ENCODE measurements around the gene PDCD10. TPM values are rescaled to one million over a fixed set of nuclear protein-coding genes. Genes with fewer than 3 reads are reported as not detected.

Gene PDCD10
- total RNA-seq, 1 donor from 2014 or later: 66.2 TPM

DNA sequence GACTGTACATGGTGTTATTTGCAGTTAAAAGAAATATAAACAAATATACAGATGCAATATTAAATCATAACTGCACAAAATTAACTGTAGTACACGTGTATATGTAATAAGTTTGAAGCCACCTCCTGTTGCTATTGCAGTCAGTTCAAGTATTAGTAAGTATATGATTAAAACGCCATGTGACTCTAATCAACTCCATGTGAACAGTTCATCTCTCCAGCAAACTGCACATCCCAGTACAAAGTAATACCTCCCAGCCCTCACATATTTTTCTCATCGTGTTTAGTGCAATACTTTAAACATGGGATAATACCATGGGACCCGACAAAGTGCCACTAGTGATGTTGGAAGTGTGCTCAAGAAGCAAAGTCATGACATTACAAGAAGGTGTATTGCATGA is 34.6 kb downstream of the PDCD10 start:
- Mint-ChIP-seq H3K4me3 (no peak overlapping the region), H3K36me3 (ENCODE audit: low read depth) (peaks cover 22% of the 10 kb centered on the region), H3K4me1 (ENCODE audit: low read depth) (peaks cover 5% of the 10 kb centered on the region), H3K27me3 (ENCODE audit: insufficient read depth) (no peaks in the 10 kb centered on the region), H3K9me3 (no peaks in the 10 kb centered on the region), H3K27ac (peak overlapping the region; percentile 9)
- intact Hi-C loops (cut with micrococcal nuclease): no loop called here
- DNase-seq (ENCODE audit: low spot score): no peak

DNA sequence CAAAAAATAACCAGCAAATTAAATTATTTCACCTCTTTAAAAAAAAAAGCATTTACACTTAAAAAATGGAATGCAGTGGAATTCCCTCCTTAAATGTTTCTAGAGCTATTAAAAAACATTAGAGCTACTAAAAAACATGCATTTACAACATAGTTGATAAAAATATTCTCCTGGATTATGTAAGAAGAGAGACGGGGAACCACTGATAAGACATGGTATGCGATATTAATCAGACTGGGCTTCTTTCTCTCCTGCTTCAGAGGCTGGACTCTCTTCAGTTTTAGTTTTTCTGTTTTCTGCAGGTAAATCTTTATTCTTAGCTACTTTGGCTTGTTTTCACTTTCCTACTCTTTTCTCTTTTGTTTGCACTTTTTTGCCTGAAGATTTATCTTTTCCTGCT is 40.6 kb downstream of the PDCD10 start:
- Mint-ChIP-seq H3K36me3 (ENCODE audit: low read depth) (peaks cover 25% of the 10 kb centered on the region), H3K4me3 (no peak overlapping the region), H3K27ac (no peak overlapping the region), H3K27me3 (ENCODE audit: insufficient read depth) (no peaks in the 10 kb centered on the region), H3K4me1 (ENCODE audit: low read depth) (peaks cover 24% of the 10 kb centered on the region), H3K9me3 (no peaks in the 10 kb centered on the region)
- DNase-seq (ENCODE audit: low spot score): no peak
- intact Hi-C loops (cut with micrococcal nuclease): loop anchor here (5.0 kb wide), 1 partner anchor 403 kb away; the partner anchor contains the start of gene GOLIM4

DNA sequence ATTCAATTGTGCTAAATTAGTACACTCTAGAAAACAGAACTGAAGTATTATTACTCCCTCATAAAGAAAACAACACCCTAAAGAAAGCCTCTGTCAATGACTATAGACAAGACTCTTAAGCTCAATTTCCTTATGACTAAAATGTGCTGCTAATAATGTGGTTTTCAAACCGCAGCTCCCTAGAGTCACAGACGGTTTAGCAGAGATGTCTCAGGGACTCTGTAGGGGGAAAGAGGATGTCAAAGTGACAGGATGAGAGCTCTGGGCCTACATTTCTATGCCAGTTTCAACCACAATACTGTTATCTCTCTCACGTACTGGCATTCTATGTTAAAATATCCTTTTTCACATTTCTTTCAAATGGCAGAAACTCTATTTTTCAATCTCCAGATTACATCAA is 43.3 kb downstream of the PDCD10 start:
- no peaks in the 10 kb centered on the region for H3K9me3 Mint-ChIP-seq
- H3K27ac Mint-ChIP-seq: peak overlapping the region; percentile 5
- peak overlapping the region; percentile 0 for H3K4me3 Mint-ChIP-seq
- peaks cover 26% of the 10 kb centered on the region for H3K36me3 Mint-ChIP-seq (ENCODE audit: low read depth)
- H3K4me1 Mint-ChIP-seq (ENCODE audit: low read depth): peaks cover 27% of the 10 kb centered on the region
- intact Hi-C loops (cut with micrococcal nuclease): loop anchor here (1.0 to 5.0 kb wide), 2 partner anchors 44 to 406 kb away; partner anchors contain the start of genes GOLIM4 and SERPINI1
- no peaks in the 10 kb centered on the region for H3K27me3 Mint-ChIP-seq (ENCODE audit: insufficient read depth)
- DNase-seq (ENCODE audit: low spot score): peak; percentile 22

DNA sequence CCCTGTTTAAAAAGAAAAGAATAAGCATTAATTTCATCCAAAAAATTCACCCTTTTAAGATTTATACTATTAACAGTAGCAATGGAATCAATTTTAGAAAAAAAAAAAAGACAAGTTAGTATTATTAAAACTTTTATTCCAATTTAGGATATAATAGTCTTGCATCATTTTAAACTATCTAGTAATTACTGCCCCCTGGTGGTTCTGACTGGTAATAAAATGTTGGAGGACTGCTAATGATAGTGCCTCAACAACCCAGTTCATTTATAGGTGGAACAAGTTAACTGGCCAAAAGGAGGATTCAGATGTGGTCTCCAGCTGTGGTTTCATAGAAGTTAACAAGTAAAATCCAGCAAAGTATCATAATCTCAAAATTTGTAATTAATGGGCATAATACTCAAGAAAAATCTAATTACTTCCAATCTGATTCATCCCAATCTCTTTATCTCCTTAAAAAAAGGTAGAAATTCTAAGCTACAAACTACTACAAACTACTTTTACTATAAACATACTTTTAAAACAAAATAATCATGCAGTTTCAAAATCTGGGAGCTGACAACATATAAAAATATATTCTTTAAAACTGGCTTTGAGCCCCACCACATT is 50.2 kb downstream of the PDCD10 start:
- H3K27ac Mint-ChIP-seq: no peak overlapping the region
- H3K4me1 Mint-ChIP-seq (ENCODE audit: low read depth): peaks cover 7% of the 10 kb centered on the region
- intact Hi-C loops (cut with micrococcal nuclease): loop anchor here (1.0 kb wide), 1 partner anchor 304 kb away; the partner anchor contains the start of gene ZBBX
- peak; percentile 32 for DNase-seq (ENCODE audit: low spot score)
- H3K27me3 Mint-ChIP-seq (ENCODE audit: insufficient read depth): no peaks in the 10 kb centered on the region
- no peak overlapping the region for H3K4me3 Mint-ChIP-seq
- H3K36me3 Mint-ChIP-seq (ENCODE audit: low read depth): peaks cover 28% of the 10 kb centered on the region
- H3K9me3 Mint-ChIP-seq: no peaks in the 10 kb centered on the region

GRCh38 chr3:167679526-167679925 is 55.2 kb downstream of the PDCD10 start:
- no peaks in the 10 kb centered on the region for H3K27me3 Mint-ChIP-seq (ENCODE audit: insufficient read depth)
- H3K4me3 Mint-ChIP-seq: no peak overlapping the region
- H3K9me3 Mint-ChIP-seq: peaks cover 26% of the 10 kb centered on the region
- peaks cover 53% of the 10 kb centered on the region for H3K36me3 Mint-ChIP-seq (ENCODE audit: low read depth)
- no peak for DNase-seq (ENCODE audit: low spot score)
- no peaks in the 10 kb centered on the region for H3K4me1 Mint-ChIP-seq (ENCODE audit: low read depth)
- H3K27ac Mint-ChIP-seq: no peak overlapping the region
- intact Hi-C loops (cut with micrococcal nuclease): no loop called here

- no peak overlapping the region for H3K4me3 Mint-ChIP-seq
- peaks cover 43% of the 10 kb centered on the region for H3K36me3 Mint-ChIP-seq (ENCODE audit: low read depth)
- peaks cover 26% of the 10 kb centered on the region for H3K9me3 Mint-ChIP-seq
- DNase-seq (ENCODE audit: low spot score): no peak
- H3K27me3 Mint-ChIP-seq (ENCODE audit: insufficient read depth): no peaks in the 10 kb centered on the region
- no peak overlapping the region for H3K27ac Mint-ChIP-seq
- H3K4me1 Mint-ChIP-seq (ENCODE audit: low read depth): no peaks in the 10 kb centered on the region
- intact Hi-C loops (cut with micrococcal nuclease): no loop called here
Measured at GRCh38 chr3:167675848-167676247, 58.8 kb downstream of the PDCD10 start.

DNA sequence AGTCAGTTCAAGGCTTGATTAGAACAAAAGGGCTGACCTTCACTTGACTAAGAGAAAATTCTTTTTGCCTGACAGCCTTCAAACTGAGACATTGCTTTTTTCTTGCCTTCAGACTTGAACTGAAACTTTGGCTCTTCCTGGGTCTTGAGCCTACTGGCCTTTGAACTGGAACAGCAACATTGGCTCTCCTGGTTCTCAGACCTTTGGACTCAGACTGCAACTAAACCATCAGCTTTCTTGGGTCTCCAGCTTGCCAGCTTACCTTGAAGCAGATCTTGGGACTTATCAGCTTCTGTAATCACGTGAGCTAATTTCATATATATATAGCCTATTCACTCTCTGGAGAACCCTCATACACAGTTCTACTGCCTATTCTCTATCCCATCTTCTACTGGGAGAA is 61.5 kb downstream of the PDCD10 start:
- Mint-ChIP-seq H3K27ac (no peak overlapping the region), H3K27me3 (ENCODE audit: insufficient read depth) (no peaks in the 10 kb centered on the region), H3K36me3 (ENCODE audit: low read depth) (peaks cover 32% of the 10 kb centered on the region), H3K4me1 (ENCODE audit: low read depth) (no peaks in the 10 kb centered on the region), H3K9me3 (peaks cover 26% of the 10 kb centered on the region), H3K4me3 (no peak overlapping the region)
- no peak for DNase-seq (ENCODE audit: low spot score)
- intact Hi-C loops (cut with micrococcal nuclease): no loop called here

DNA sequence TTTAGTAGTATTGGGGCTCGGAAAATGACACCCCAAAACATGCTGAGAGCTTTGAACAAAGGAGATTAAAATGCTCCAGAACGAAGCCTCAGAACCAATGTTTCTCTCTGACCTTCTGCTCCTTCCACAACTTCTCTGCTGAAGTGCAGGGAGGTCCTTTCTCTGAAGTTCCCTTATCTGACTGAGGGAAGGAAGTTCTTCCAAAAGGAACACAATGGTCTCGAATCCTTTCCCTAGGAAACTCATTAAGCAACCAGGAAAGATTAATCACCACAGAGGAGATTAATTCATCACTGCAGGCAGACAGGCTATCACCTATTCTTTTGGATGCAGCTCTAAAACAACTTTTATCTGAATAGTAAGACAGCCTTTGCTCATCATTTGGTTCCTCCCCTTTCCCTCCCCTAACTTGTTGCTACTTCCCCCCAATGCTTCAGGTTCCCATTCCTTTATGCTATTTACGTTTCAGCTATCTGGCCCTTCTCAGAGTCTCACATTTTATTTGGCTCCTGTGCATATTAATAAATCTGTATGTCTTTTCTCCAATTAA is 62.7 kb downstream of the PDCD10 start:
- no peak overlapping the region for H3K4me3 Mint-ChIP-seq
- intact Hi-C loops (cut with micrococcal nuclease): no loop called here
- no peaks in the 10 kb centered on the region for H3K27me3 Mint-ChIP-seq (ENCODE audit: insufficient read depth)
- H3K27ac Mint-ChIP-seq: no peak overlapping the region
- peaks cover 26% of the 10 kb centered on the region for H3K36me3 Mint-ChIP-seq (ENCODE audit: low read depth)
- H3K4me1 Mint-ChIP-seq (ENCODE audit: low read depth): no peaks in the 10 kb centered on the region
- no peak for DNase-seq (ENCODE audit: low spot score)
- H3K9me3 Mint-ChIP-seq: peaks cover 20% of the 10 kb centered on the region

GRCh38 chr3:167669699-167670098 is 65.0 kb downstream of the PDCD10 start:
- H3K27me3 Mint-ChIP-seq (ENCODE audit: insufficient read depth): no peaks in the 10 kb centered on the region
- no peaks in the 10 kb centered on the region for H3K9me3 Mint-ChIP-seq
- no peak overlapping the region for H3K4me3 Mint-ChIP-seq
- DNase-seq (ENCODE audit: low spot score): no peak
- intact Hi-C loops (cut with micrococcal nuclease): no loop called here
- no peak overlapping the region for H3K27ac Mint-ChIP-seq
- no peaks in the 10 kb centered on the region for H3K4me1 Mint-ChIP-seq (ENCODE audit: low read depth)
- peaks cover 5% of the 10 kb centered on the region for H3K36me3 Mint-ChIP-seq (ENCODE audit: low read depth)

- Mint-ChIP-seq H3K27me3 (ENCODE audit: insufficient read depth) (no peaks in the 10 kb centered on the region), H3K4me3 (no peak overlapping the region), H3K27ac (no peak overlapping the region), H3K9me3 (no peaks in the 10 kb centered on the region), H3K36me3 (ENCODE audit: low read depth) (no peaks in the 10 kb centered on the region), H3K4me1 (ENCODE audit: low read depth) (no peaks in the 10 kb centered on the region)
- intact Hi-C loops (cut with micrococcal nuclease): no loop called here
- DNase-seq (ENCODE audit: low spot score): no peak
Measured at GRCh38 chr3:167668651-167669050, 66.0 kb downstream of the PDCD10 start.

- no peak for DNase-seq (ENCODE audit: low spot score)
- no peaks in the 10 kb centered on the region for H3K4me1 Mint-ChIP-seq (ENCODE audit: low read depth)
- intact Hi-C loops (cut with micrococcal nuclease): no loop called here
- no peaks in the 10 kb centered on the region for H3K9me3 Mint-ChIP-seq
- no peak overlapping the region for H3K27ac Mint-ChIP-seq
- no peaks in the 10 kb centered on the region for H3K27me3 Mint-ChIP-seq (ENCODE audit: insufficient read depth)
- H3K36me3 Mint-ChIP-seq (ENCODE audit: low read depth): no peaks in the 10 kb centered on the region
- no peak overlapping the region for H3K4me3 Mint-ChIP-seq
Measured at GRCh38 chr3:167666563-167666962, 68.1 kb downstream of the PDCD10 start.

- H3K9me3 Mint-ChIP-seq: no peaks in the 10 kb centered on the region
- DNase-seq (ENCODE audit: low spot score): no peak
- H3K27me3 Mint-ChIP-seq (ENCODE audit: insufficient read depth): no peaks in the 10 kb centered on the region
- H3K36me3 Mint-ChIP-seq (ENCODE audit: low read depth): no peaks in the 10 kb centered on the region
- H3K4me3 Mint-ChIP-seq: no peak overlapping the region
- H3K4me1 Mint-ChIP-seq (ENCODE audit: low read depth): no peaks in the 10 kb centered on the region
- no peak overlapping the region for H3K27ac Mint-ChIP-seq
- intact Hi-C loops (cut with micrococcal nuclease): no loop called here
Measured at GRCh38 chr3:167662919-167663400, 71.7 kb downstream of the PDCD10 start.

GRCh38 chr3:167657684-167658225 is 76.9 kb downstream of the PDCD10 start:
- H3K36me3 Mint-ChIP-seq (ENCODE audit: low read depth): no peaks in the 10 kb centered on the region
- no peak overlapping the region for H3K4me3 Mint-ChIP-seq
- H3K27me3 Mint-ChIP-seq (ENCODE audit: insufficient read depth): peaks cover 3% of the 10 kb centered on the region
- no peak overlapping the region for H3K27ac Mint-ChIP-seq
- no peaks in the 10 kb centered on the region for H3K9me3 Mint-ChIP-seq
- no peak for DNase-seq (ENCODE audit: low spot score)
- intact Hi-C loops (cut with micrococcal nuclease): no loop called here
- no peaks in the 10 kb centered on the region for H3K4me1 Mint-ChIP-seq (ENCODE audit: low read depth)
